Ovary (tissue), 9 donors: ENCODE measurements around the gene AKT1S1. TPM values are rescaled to one million over a fixed set of nuclear protein-coding genes. Genes with fewer than 3 reads are reported as not detected.
A peak's percentile ranks its signal among the peaks of the same experiment; 100 is the strongest.

Experiments used
- DNase-seq, 5 donors: peaks; one replicate each; pipeline ENCODE4 v3.0.0-alpha.2; 2019 to 2020
- H3K27ac ChIP-seq, 2 donors: fragments of 200-600 bp; one replicate each; pipeline versions ENCODE4 v1.5.1 to v1.8.0; 2019 to 2022
- H3K27me3 ChIP-seq: fragments of 200-600 bp; one replicate; pipeline ENCODE4 v1.8.0; 2022
- H3K36me3 ChIP-seq: fragments of 200-600 bp; sonication (generic); one replicate; pipeline ENCODE4 v1.5.1; 2019
- H3K4me1 ChIP-seq: one replicate; pipeline ENCODE4 v1.8.1; 2013; ENCODE audit warnings: mild to moderate bottlenecking, moderate library complexity; ENCODE audit not compliant: insufficient read depth
- H3K4me3 ChIP-seq: fragments of 200-600 bp; sonication (generic); one replicate; pipeline ENCODE4 v1.5.1; 2017
- H3K9me3 ChIP-seq, 2 donors: fragments of 200-600 bp in 1 of 2; sonication (generic) in 1 of 2; one replicate each; pipeline versions ENCODE4 v1.5.1 to v1.8.1; 2013 to 2019; ENCODE audit warnings: mild to moderate bottlenecking in 1 of 2, moderate library complexity in 1 of 2
- CTCF ChIP-seq, 3 donors: fragments of 450-650 bp in 2 of 3; fragments of 200-600 bp in 1 of 3; IDR thresholded peaks; one replicate each; pipeline versions ENCODE4 v1.5.1 to v1.8.0; 2016 to 2022; ENCODE audit warnings: antibody characterized with exemption in 3 of 3, mild to moderate bottlenecking in 1 of 3
- EP300 ChIP-seq: sonication (generic); formaldehyde crosslinking; IDR thresholded peaks from one replicate; pipeline ENCODE4 v1.6.1; 2017; ENCODE audit warnings: antibody characterized with exemption
- POLR2A ChIP-seq: fragments of 450-650 bp; IDR thresholded peaks from one replicate; pipeline ENCODE4 v1.6.1; 2017; ENCODE audit warnings: antibody characterized with exemption, mild to moderate bottlenecking, moderate library complexity
- WGBS, 3 donors: extraction: QIAGEN DNeasy Blood & Tissue Kit in 1 of 3; methylation state at CpG; one replicate each; pipeline versions ENCODE4 v1.1.5 to v1.1.7; 2013 to 2017; 5-methylcytosine and 5-hydroxymethylcytosine counted together
- intact Hi-C, 4 donors: fragments of 100-400 bp; cut with DNase I; formaldehyde crosslinking; loops; one replicate each; pipeline versions ENCODE4 v1.11.0 to v1.15.1; 2022 to 2023
- polyA plus RNA-seq, 2 donors: library from polyadenylated mRNA; stranded (reverse); fragments of 200-250 nt in 1 of 2; fragments of 350-450 nt in 1 of 2; fragmentation: Illumina TruSeq in 1 of 2; extraction: RNeasy Lipid Tissue Mini Kit (QIAGEN cat#74804) in 1 of 2; gene quantifications; one replicate each; pipeline ENCODE4 v1.2.3, GENCODE V29; 2013 to 2014
- total RNA-seq, 7 donors: library from RNA; depleted of rRNA in 2 of 7; stranded (reverse); fragments of >200 nt in 2 of 7; fragmentation: NEBNext Ultra II Directional in 3 of 7; extraction: Animal tissue kit (Norgen Biotek cat#: 25700) in 3 of 7; gene quantifications; one replicate each; pipeline versions ENCODE4 v1.1.0 to v1.2.4, GENCODE V29; 2016 to 2023
- donor health status: DM: no; HTN: no; CAD: no; lungs with moderate emphysema.
- donor health status: DM: no; HTN: no; CAD: no.
- donor health status: Bipolar disorder and iron deficiency.
- donor health status: DM: yes; HTN: yes; CAD: no.
- donor health status: DM: no; HTN: no; CAD: no.
- donor health status: DM: yes; HTN: yes; CAD: no.

AKT1S1 gene
- total and polyA plus RNA-seq, 9 donors = 10.6 to 45.3 (median 30.0) TPM

GRCh38 chr19:49884760-49885159 is 7.6 kb upstream of the AKT1S1 start:
- H3K4me1 ChIP-seq = no peaks in the 10 kb centered on the region
- WGBS, 3 donors = 91 to 96% (median 93%) methylated on average over 3 of the region's 3 CpGs
- H3K4me3 ChIP-seq = no peak overlapping the region
- intact Hi-C loops = loop anchor here in 1 of 4 donors (5.0 kb wide), 1 partner anchor 137 kb away; no protein-coding TSS in a partner anchor
- no peak for TF ChIP-seq EP300
- TF ChIP-seq CTCF (IDR thresholded peaks at IDR 0.05) = no peak
- TF ChIP-seq POLR2A = no peak
- H3K27me3 ChIP-seq = no peaks in the 10 kb centered on the region
- H3K27ac ChIP-seq = no peak overlapping the region
- no peak for DNase-seq
- H3K9me3 ChIP-seq = no peaks in the 10 kb centered on the region
- no peaks in the 10 kb centered on the region for H3K36me3 ChIP-seq

GRCh38 chr19:49884109-49884508 is 7.0 kb upstream of the AKT1S1 start:
- no peaks in the 10 kb centered on the region for H3K4me1 ChIP-seq
- H3K9me3 ChIP-seq = no peaks in the 10 kb centered on the region
- H3K27ac ChIP-seq = no peak overlapping the region
- intact Hi-C loops = loop anchor here in 1 of 4 donors (5.0 kb wide), 1 partner anchor 137 kb away; no protein-coding TSS in a partner anchor
- H3K36me3 ChIP-seq = no peaks in the 10 kb centered on the region
- WGBS, 3 donors = 93% methylated on average over 16 to 18 of the region's 18 CpGs
- H3K4me3 ChIP-seq = no peak overlapping the region
- H3K27me3 ChIP-seq = no peaks in the 10 kb centered on the region
- TF ChIP-seq EP300 (no peak), POLR2A (no peak), CTCF (IDR thresholded peaks at IDR 0.05) (no peak)
- DNase-seq = peak in 1 of 5 donors; percentile 39

GRCh38 chr19:49883094-49883493 is 5.9 kb upstream of the AKT1S1 start:
- Histone ChIP-seq H3K4me3 (no peak overlapping the region), H3K27me3 (no peaks in the 10 kb centered on the region), H3K36me3 (no peaks in the 10 kb centered on the region), H3K9me3 (no peaks in the 10 kb centered on the region), H3K4me1 (no peaks in the 10 kb centered on the region), H3K27ac (no peak overlapping the region)
- 94 to 98% (median 96%) methylated on average over 5 of the region's 5 CpGs for WGBS, 3 donors
- no peak for DNase-seq
- intact Hi-C loops = loop anchor here in 1 of 4 donors (5.0 kb wide), 1 partner anchor 136 kb away; no protein-coding TSS in a partner anchor
- no peak for TF ChIP-seq CTCF (IDR thresholded peaks at IDR 0.05)

- Histone ChIP-seq H3K36me3 (no peaks in the 10 kb centered on the region), H3K27ac (no peak overlapping the region), H3K4me1 (no peaks in the 10 kb centered on the region), H3K4me3 (no peak overlapping the region), H3K27me3 (no peaks in the 10 kb centered on the region), H3K9me3 (no peaks in the 10 kb centered on the region)
- TF ChIP-seq POLR2A = no peak
- no peak for TF ChIP-seq CTCF (IDR thresholded peaks at IDR 0.05)
- TF ChIP-seq EP300 = no peak
- WGBS, 3 donors = 93 to 96% (median 94%) methylated on average over 12 to 14 of the region's 14 CpGs
- DNase-seq = no peak
- intact Hi-C loops = loop anchor here in 1 of 4 donors (5.0 kb wide), 1 partner anchor 135 kb away; no protein-coding TSS in a partner anchor
These were observed 5.5 kb upstream of the AKT1S1 start for GRCh38 chr19:49882643-49883042.
